ENCODE measurements around the gene CSH2.
"Not testable (repeated sequence)": the region's sequence is repeated elsewhere in the genome, so short reads cannot be mapped to it uniquely, and the experiment has no call there.

Gene CSH2

DNA sequence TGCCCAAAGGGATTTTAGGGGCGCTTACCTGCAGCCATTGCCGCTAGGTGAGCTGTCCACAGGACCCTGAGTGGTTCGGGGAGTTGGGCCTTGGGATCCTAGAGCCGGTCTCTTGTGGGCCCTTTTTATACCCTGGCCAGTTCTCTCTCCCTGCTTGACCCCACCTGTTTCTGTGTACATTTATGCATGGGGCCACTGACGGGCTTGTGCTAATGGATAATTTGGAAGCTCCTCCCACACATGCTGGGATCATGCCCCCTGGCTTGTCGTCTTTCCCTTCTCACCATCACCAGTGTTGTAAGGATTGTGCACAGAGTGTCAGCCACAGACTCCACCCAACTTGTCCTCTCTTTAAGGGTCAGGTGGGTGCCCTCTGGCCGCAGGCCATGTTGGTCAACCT, at the start of gene CSH2:
Gene CSH2, minus strand, starts transcription at position 101 of the 400 bp plus-strand sequence. Its CDS starts 63 bp downstream, at position 38.
- not testable (repeated sequence) for DNase-seq

GRCh38 chr17:63922402-63922801, 48.9 kb upstream of the CSH2 start:
- not testable (repeated sequence) for DNase-seq

DNA sequence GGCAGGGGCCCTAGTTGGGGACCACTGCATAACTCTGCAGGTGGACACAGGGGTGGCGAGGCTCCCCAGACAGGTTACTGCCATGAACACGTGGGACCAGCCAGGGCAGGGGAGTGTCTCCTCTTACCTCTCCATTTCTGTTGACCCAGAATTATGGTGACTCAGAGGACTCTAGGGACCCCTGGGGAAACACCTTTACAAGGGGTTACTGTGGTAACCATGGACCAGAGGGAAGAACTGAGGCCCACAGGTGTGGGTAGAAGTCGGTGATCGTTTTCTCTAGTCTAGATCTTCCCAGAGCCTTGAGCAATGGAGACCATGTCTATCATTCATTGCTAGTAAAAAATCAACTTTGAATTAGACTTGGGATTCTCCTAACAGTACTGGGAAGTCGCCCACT, 47.3 kb upstream of the CSH2 start:
- DNase-seq, result not testable (repeated sequence)

GRCh38 chr17:63920050-63920449, 46.6 kb upstream of the CSH2 start:
- not testable (repeated sequence) for DNase-seq

DNA sequence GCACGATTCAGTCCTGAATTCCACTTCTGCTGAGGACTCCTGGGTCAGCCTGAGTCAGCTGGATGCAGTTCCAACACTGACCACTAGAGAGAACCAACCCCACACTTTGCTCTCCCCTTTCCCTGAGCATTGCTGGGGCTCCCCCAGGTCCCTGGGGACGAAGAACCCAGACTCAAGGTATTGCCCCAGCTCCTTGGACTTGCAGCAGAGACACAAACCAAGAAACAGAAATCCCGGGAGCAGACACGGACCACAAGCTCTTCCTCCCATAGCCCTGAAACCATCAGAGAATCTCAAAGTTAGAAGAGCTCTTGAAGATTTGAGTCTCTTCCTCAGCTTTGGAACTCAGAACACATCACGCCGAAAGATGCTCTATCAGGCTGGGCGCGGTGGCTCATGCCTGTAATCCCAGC, 45.8 kb upstream of the CSH2 start:
- peak; percentile 10 for DNase-seq

DNA sequence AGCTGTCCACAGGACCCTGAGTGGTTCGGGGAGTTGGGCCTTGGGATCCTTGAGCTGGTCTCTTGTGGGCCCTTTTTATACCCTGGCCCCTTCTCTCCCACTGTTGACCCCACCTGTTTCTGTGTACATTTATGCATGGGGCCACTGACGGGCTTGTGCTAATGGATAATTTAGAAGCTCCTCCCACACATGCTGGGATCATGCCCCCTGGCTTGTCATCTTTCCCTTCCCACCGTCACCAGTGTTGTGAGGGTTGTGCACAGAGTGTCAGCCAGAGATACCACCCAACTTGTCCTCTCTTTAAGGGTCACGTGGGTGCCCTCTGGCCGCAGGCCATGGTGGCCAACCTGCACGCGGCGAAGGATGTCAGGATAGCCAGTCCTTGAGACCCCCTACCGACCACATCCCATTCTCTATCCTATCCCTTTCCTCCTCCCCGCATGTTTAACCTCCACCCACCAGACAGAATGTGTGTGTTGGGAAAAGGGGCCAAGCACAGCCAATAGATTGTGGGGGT, 45.4 kb upstream of the CSH2 start, which contains the start of gene GH1:
Gene GH1, minus strand, starts transcription at position 51 of the 517 bp plus-strand sequence. CDS start 63 bp downstream, outside the sequence.
- not testable (repeated sequence) for DNase-seq

GRCh38 chr17:63918305-63918704, 44.8 kb upstream of the CSH2 start:
- DNase-seq, result no peak

DNA sequence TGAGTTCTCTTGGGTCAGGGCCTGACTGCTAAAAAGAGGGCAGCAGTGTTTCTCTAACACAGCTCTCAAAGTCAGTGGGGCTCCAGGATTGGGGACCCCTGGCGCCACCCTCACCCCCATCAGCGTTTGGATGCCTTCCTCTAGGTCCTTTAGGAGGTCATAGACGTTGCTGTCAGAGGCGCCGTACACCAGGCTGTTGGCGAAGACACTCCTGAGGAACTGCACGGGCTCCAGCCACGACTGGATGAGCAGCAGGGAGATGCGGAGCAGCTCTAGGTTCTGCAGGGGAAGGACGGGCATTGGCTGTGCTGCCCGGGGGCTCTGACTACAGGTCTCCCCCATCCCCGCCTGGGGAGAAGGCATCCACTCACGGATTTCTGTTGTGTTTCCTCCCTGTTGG, 44.2 kb upstream of the CSH2 start:
- DNase-seq, result no peak

DNA sequence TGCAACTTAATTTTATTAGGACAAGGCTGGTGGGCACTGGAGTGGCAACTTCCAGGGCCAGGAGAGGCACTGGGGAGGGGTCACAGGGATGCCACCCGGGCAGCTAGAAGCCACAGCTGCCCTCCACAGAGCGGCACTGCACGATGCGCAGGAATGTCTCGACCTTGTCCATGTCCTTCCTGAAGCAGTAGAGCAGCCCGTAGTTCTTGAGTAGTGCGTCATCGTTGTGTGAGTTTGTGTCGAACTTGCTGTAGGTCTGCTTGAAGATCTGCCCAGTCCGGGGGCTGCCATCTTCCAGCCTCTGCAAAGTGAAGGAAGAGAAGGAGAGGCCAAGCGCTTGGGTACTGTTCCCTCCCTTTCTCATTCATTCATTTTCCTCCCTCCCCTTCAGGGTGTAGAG, 43.7 kb upstream of the CSH2 start:
- not testable (repeated sequence) for DNase-seq

- DNase-seq, result no peak
These were observed 43.2 kb upstream of the CSH2 start for GRCh38 chr17:63916566-63917185.

GRCh38 chr17:63915753-63916152, 42.3 kb upstream of the CSH2 start:
- not testable (repeated sequence) for DNase-seq

DNA sequence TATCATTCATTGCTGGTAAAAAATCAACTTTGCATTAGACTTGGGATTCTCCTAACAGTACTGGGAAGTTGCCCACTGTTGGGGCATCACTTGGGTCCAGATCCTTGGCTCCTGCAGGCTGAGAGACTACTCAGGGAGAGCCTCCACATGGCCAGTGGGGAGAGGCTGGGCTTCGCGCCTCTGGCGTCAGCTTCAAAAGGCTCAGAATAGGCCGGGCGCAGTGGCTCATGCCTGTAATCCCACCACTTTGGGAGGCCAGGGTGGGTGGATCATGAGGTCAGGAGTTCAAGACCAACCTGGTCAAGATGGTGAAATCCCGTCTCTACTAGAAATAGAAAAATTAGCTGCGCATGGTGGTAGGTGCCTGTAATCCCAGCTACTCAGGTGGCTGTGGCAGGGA, 41.0 kb upstream of the CSH2 start:
- DNase-seq, result no peak

GRCh38 chr17:63911657-63912100, 38.2 kb upstream of the CSH2 start:
- DNase-seq, result no peak

- DNase-seq, result no peak
These were observed 37.7 kb upstream of the CSH2 start, which contains the start of gene CSHL1 for GRCh38 chr17:63911041-63911635. CSHL1 (minus strand) TSS chr17:63911258; CDS start chr17:63911196, 62 bp downstream.

- DNase-seq, result no peak
These were observed 36.6 kb upstream of the CSH2 start for GRCh38 chr17:63910096-63910495.

DNA sequence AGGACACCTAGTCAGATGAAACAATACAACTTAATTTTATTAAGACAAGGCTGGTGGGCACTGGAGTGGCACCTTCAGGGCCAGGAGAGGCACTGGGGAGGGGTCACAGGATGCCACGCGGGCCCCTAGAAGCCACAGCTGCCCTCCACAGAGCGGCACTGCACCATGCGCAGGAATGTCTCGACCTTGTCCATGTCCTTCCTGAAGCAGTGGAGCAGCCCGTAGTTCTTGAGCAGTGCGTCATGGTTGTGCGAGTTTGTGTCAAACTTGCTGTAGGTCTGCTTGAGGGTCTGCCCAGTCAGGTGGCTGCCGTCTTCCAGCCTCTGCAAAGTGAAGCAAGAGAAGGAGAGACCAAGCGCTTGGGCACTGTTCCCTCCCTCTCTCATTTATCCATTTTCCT, 36.1 kb upstream of the CSH2 start:
- not testable (repeated sequence) for DNase-seq

- DNase-seq, result peak; percentile 20
These were observed 33.8 kb upstream of the CSH2 start for GRCh38 chr17:63907161-63907778.

GRCh38 chr17:63904796-63905195, 31.3 kb upstream of the CSH2 start:
- not testable (repeated sequence) for DNase-seq

DNA sequence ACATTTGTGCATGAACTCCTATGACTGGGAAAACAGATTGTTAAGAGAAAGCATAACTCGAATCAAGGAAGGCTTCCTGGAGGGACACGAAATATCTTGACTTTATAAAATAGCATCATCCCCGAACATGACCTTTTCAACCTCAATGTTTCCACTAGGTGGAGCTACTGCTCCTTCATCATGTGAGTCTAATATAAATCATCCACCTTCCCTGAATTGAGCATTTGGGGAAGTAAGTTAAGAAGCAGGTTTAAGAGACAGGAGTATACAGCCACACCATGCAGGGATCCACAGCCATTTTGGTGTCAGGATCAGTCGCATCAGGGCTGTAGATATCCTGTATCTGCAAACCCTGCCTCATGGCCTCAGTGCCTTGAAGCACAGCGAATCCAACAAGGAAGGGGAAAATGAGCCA, 30.3 kb upstream of the CSH2 start:
- DNase-seq, result not testable (repeated sequence)

DNA sequence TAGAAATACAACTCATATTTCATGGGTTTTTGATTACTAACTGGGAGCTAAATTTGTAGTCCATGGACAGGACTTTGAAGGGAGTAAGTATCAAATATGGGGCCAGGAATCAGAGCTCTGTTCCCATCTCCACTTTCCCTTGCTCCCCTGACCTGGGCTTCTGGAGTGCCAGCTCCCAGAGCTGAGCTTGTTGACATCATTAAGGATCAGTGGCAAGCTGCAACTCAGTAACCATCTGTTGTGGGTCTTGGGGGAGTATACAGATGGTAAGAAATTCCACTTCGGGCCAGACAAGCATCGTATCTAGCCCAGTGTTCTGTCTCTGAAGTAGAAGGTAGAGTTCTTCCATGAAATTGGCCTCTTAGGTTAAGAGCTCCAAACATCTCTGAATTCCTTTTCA, 28.5 kb upstream of the CSH2 start:
- DNase-seq, result not testable (repeated sequence)

DNA sequence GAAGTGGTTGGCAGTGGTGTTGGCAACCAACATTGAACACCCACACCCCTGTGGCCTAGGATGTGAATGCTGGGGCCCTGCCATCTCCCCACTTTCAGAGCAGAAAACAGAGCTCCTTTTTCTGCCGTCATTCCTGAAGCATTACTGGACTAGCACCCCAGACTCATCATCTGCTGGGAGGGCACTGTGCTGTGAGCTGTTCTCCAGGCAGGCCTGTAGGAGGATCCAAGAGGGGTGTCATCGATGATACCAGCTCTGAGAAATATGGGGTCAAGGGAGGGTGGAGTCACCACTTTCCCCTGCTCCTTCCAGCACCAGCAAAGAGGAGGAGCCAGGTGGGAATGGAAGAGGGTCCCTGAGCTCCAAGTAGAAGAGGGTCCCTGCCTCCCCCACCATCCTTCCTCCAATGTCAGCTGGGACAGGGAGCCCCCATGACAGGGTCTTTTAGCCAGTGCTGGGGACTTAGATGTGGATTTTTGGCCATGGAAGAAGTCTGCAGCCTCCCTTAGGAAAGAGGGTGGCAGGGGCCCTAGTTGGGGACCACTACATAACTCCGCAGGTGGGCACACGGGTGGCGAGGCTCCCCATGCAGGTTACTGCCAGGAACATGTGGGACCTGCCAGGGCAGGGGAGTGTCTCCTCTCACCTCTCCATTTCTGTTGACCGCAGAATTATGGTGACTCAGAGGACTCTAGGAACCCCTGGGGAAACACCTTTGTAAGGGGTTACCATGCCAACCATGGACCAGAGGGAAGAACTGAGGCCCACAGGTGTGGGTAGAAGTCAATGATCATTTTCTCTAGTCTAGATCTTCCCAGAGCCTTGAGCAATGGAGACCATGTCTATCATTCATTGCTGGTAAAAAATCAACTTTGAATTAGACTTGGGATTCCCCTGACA, 25.7 kb upstream of the CSH2 start:
- DNase-seq, result not testable (repeated sequence)

GRCh38 chr17:63896524-63897354, 23.3 kb upstream of the CSH2 start, which contains the start of gene CSH1:
CSH1 (minus strand) TSS chr17:63896574; CDS start chr17:63896511, 63 bp downstream.
- DNase-seq, result not testable (repeated sequence)

Measured in NCI-H510A (cell line).